ENCODE measurements around the gene COQ8A.

DNA sequence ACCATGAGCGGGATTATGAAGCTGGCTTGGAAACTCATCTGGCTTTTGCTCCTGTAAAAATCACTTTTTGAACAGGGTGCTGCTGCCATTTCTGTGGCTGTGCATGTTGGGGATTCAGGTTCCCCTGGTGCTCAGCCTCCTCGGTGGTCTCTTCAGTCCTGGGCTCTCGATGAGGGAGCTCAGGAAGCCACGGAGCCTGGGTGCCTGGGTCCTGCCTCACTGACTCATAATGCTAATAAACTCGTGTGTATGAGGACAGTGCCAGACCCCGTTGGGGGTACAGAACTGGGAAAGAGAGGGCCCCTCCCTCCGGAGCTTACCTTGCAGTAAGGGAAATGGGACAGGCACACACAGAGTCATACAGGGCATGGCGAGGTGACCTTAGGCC, 5.8 kb downstream of the COQ8A start:
- TF ChIP-seq, protein P1, sequence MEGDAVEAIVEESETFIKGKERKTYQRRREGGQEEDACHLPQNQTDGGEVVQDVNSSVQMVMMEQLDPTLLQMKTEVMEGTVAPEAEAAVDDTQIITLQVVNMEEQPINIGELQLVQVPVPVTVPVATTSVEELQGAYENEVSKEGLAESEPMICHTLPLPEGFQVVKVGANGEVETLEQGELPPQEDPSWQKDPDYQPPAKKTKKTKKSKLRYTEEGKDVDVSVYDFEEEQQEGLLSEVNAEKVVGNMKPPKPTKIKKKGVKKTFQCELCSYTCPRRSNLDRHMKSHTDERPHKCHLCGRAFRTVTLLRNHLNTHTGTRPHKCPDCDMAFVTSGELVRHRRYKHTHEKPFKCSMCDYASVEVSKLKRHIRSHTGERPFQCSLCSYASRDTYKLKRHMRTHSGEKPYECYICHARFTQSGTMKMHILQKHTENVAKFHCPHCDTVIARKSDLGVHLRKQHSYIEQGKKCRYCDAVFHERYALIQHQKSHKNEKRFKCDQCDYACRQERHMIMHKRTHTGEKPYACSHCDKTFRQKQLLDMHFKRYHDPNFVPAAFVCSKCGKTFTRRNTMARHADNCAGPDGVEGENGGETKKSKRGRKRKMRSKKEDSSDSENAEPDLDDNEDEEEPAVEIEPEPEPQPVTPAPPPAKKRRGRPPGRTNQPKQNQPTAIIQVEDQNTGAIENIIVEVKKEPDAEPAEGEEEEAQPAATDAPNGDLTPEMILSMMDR (IDR thresholded peaks at IDR 0.05; ENCODE audit: low read depth, low read length, poor library complexity, severe bottlenecking), result no peak
- no peak for TF ChIP-seq EZH2phosphoT487 (IDR thresholded peaks at IDR 0.05; ENCODE audit: borderline replicate concordance, low read length)

Data from DOHH2 (cell line).